OCI-LY3 (cell line): Measurements from ENCODE around the gene ABHD8.

Experiments
- CTCF ChIP-seq: fragments of 200-600, 300-600 bp; sonication (generic); IDR thresholded peaks from 2 replicates; pipeline ENCODE4 v1.5.1; 2014; ENCODE audit warnings: antibody characterized with exemption, low read length, low read depth
- EZH2phosphoT487 ChIP-seq: fragments of 200-600 bp; shearing (Covaris generic); IDR thresholded peaks from 2 replicates; pipeline ENCODE4 v1.6.1; 2018; ENCODE audit warnings: antibody characterized with exemption, mixed run types, low read depth

GRCh38 chr19:17323964-17324332, 20.7 kb upstream of the ABHD8 start:
- TF ChIP-seq CTCF, result no peak
- no peak for TF ChIP-seq EZH2phosphoT487
